ENCODE data around the gene FBN2.
"Not testable (repeated sequence)": the region's sequence is repeated elsewhere in the genome, so short reads cannot be mapped to it uniquely, and the experiment has no call there.

The FBN2 gene

GRCh38 chr5:128512894-128513293, 25.2 kb downstream of the FBN2 start:
- no peak for DNase-seq (ENCODE audit: low read depth, low spot score)
- no peaks in the 10 kb centered on the region for H3K4me1 ChIP-seq (ENCODE audit: control insufficient read depth, insufficient read depth, low read length)
- no CpG with 5 or more reads among the region's 2 CpGs for WGBS (ENCODE audit: insufficient coverage, insufficient read length)
- no peaks in the 10 kb centered on the region for H3K27me3 ChIP-seq (ENCODE audit: control insufficient read depth, insufficient read depth, low read length)
- no peak overlapping the region for H3K4me3 ChIP-seq (ENCODE audit: low read length)
- H3K36me3 ChIP-seq (ENCODE audit: control insufficient read depth, insufficient read depth, low read length): no peaks in the 10 kb centered on the region
- no peaks in the 10 kb centered on the region for H3K9me3 ChIP-seq (ENCODE audit: control insufficient read depth, insufficient read depth, low read length)
- H3K27ac ChIP-seq (ENCODE audit: low read length): no peak overlapping the region

- no peaks in the 10 kb centered on the region for H3K36me3 ChIP-seq (ENCODE audit: control insufficient read depth, insufficient read depth, low read length)
- H3K4me1 ChIP-seq (ENCODE audit: control insufficient read depth, insufficient read depth, low read length): no peaks in the 10 kb centered on the region
- no peak overlapping the region for H3K27ac ChIP-seq (ENCODE audit: low read length)
- H3K9me3 ChIP-seq (ENCODE audit: control insufficient read depth, insufficient read depth, low read length): no peaks in the 10 kb centered on the region
- WGBS (ENCODE audit: insufficient coverage, insufficient read length): no CpG with 5 or more reads among the region's 2 CpGs
- DNase-seq (ENCODE audit: low read depth, low spot score): no peak
- no peaks in the 10 kb centered on the region for H3K27me3 ChIP-seq (ENCODE audit: control insufficient read depth, insufficient read depth, low read length)
- H3K4me3 ChIP-seq (ENCODE audit: low read length): no peak overlapping the region
Observed at GRCh38 chr5:128506643-128507042, 31.4 kb downstream of the FBN2 start.

GRCh38 chr5:128503727-128504126, 34.3 kb downstream of the FBN2 start:
- WGBS (ENCODE audit: insufficient coverage, insufficient read length): no CpG with 5 or more reads among the region's 1 CpG
- H3K27me3 ChIP-seq (ENCODE audit: control insufficient read depth, insufficient read depth, low read length); DNase-seq (ENCODE audit: low read depth, low spot score); H3K27ac ChIP-seq (ENCODE audit: low read length); H3K4me3 ChIP-seq (ENCODE audit: low read length); H3K4me1 ChIP-seq (ENCODE audit: control insufficient read depth, insufficient read depth, low read length); H3K36me3 ChIP-seq (ENCODE audit: control insufficient read depth, insufficient read depth, low read length); H3K9me3 ChIP-seq (ENCODE audit: control insufficient read depth, insufficient read depth, low read length): not testable (repeated sequence)

- Histone ChIP-seq H3K36me3 (ENCODE audit: control insufficient read depth, insufficient read depth, low read length) (no peaks in the 10 kb centered on the region), H3K9me3 (ENCODE audit: control insufficient read depth, insufficient read depth, low read length) (no peaks in the 10 kb centered on the region), H3K4me1 (ENCODE audit: control insufficient read depth, insufficient read depth, low read length) (no peaks in the 10 kb centered on the region), H3K27ac (ENCODE audit: low read length) (no peak overlapping the region), H3K27me3 (ENCODE audit: control insufficient read depth, insufficient read depth, low read length) (no peaks in the 10 kb centered on the region), H3K4me3 (ENCODE audit: low read length) (no peak overlapping the region)
- no CpG with 5 or more reads among the region's 5 CpGs for WGBS (ENCODE audit: insufficient coverage, insufficient read length)
- no peak for DNase-seq (ENCODE audit: low read depth, low spot score)
Observed at GRCh38 chr5:128498844-128499455, 39.1 kb downstream of the FBN2 start.

- H3K27ac ChIP-seq (ENCODE audit: low read length): no peak overlapping the region
- no CpG with 5 or more reads among the region's 1 CpG for WGBS (ENCODE audit: insufficient coverage, insufficient read length)
- H3K9me3 ChIP-seq (ENCODE audit: control insufficient read depth, insufficient read depth, low read length): no peaks in the 10 kb centered on the region
- no peaks in the 10 kb centered on the region for H3K27me3 ChIP-seq (ENCODE audit: control insufficient read depth, insufficient read depth, low read length)
- no peak for DNase-seq (ENCODE audit: low read depth, low spot score)
- H3K4me1 ChIP-seq (ENCODE audit: control insufficient read depth, insufficient read depth, low read length): no peaks in the 10 kb centered on the region
- H3K4me3 ChIP-seq (ENCODE audit: low read length): no peak overlapping the region
- no peaks in the 10 kb centered on the region for H3K36me3 ChIP-seq (ENCODE audit: control insufficient read depth, insufficient read depth, low read length)
Observed at GRCh38 chr5:128494516-128494915, 43.5 kb downstream of the FBN2 start.

- Histone ChIP-seq H3K4me3 (ENCODE audit: low read length) (no peak overlapping the region), H3K36me3 (ENCODE audit: control insufficient read depth, insufficient read depth, low read length) (no peaks in the 10 kb centered on the region), H3K27me3 (ENCODE audit: control insufficient read depth, insufficient read depth, low read length) (no peaks in the 10 kb centered on the region), H3K27ac (ENCODE audit: low read length) (no peak overlapping the region), H3K4me1 (ENCODE audit: control insufficient read depth, insufficient read depth, low read length) (no peaks in the 10 kb centered on the region), H3K9me3 (ENCODE audit: control insufficient read depth, insufficient read depth, low read length) (no peaks in the 10 kb centered on the region)
- WGBS (ENCODE audit: insufficient coverage, insufficient read length): no CpG with 5 or more reads among the region's 4 CpGs
- no peak for DNase-seq (ENCODE audit: low read depth, low spot score)
Observed at GRCh38 chr5:128493657-128494329, 44.3 kb downstream of the FBN2 start.

GRCh38 chr5:128491291-128491690, 46.8 kb downstream of the FBN2 start:
- no CpG with 5 or more reads among the region's 3 CpGs for WGBS (ENCODE audit: insufficient coverage, insufficient read length)
- Histone ChIP-seq H3K27ac (ENCODE audit: low read length) (no peak overlapping the region), H3K36me3 (ENCODE audit: control insufficient read depth, insufficient read depth, low read length) (no peaks in the 10 kb centered on the region), H3K4me1 (ENCODE audit: control insufficient read depth, insufficient read depth, low read length) (no peaks in the 10 kb centered on the region), H3K4me3 (ENCODE audit: low read length) (no peak overlapping the region), H3K9me3 (ENCODE audit: control insufficient read depth, insufficient read depth, low read length) (no peaks in the 10 kb centered on the region), H3K27me3 (ENCODE audit: control insufficient read depth, insufficient read depth, low read length) (no peaks in the 10 kb centered on the region)
- no peak for DNase-seq (ENCODE audit: low read depth, low spot score)

- no peak overlapping the region for H3K27ac ChIP-seq (ENCODE audit: low read length)
- H3K27me3 ChIP-seq (ENCODE audit: control insufficient read depth, insufficient read depth, low read length): no peaks in the 10 kb centered on the region
- H3K9me3 ChIP-seq (ENCODE audit: control insufficient read depth, insufficient read depth, low read length): no peaks in the 10 kb centered on the region
- H3K4me3 ChIP-seq (ENCODE audit: low read length): no peak overlapping the region
- H3K4me1 ChIP-seq (ENCODE audit: control insufficient read depth, insufficient read depth, low read length): no peaks in the 10 kb centered on the region
- H3K36me3 ChIP-seq (ENCODE audit: control insufficient read depth, insufficient read depth, low read length): no peaks in the 10 kb centered on the region
- WGBS (ENCODE audit: insufficient coverage, insufficient read length): no CpG with 5 or more reads among the region's 1 CpG
- no peak for DNase-seq (ENCODE audit: low read depth, low spot score)
Observed at GRCh38 chr5:128490761-128491160, 47.3 kb downstream of the FBN2 start.

GRCh38 chr5:128487041-128487440, 51.0 kb downstream of the FBN2 start:
- Histone ChIP-seq H3K4me1 (ENCODE audit: control insufficient read depth, insufficient read depth, low read length) (no peaks in the 10 kb centered on the region), H3K4me3 (ENCODE audit: low read length) (no peak overlapping the region), H3K9me3 (ENCODE audit: control insufficient read depth, insufficient read depth, low read length) (no peaks in the 10 kb centered on the region), H3K27ac (ENCODE audit: low read length) (no peak overlapping the region), H3K36me3 (ENCODE audit: control insufficient read depth, insufficient read depth, low read length) (no peaks in the 10 kb centered on the region), H3K27me3 (ENCODE audit: control insufficient read depth, insufficient read depth, low read length) (no peaks in the 10 kb centered on the region)
- no CpG with 5 or more reads among the region's 3 CpGs for WGBS (ENCODE audit: insufficient coverage, insufficient read length)
- no peak for DNase-seq (ENCODE audit: low read depth, low spot score)

- H3K27me3 ChIP-seq (ENCODE audit: control insufficient read depth, insufficient read depth, low read length): no peaks in the 10 kb centered on the region
- H3K27ac ChIP-seq (ENCODE audit: low read length): no peak overlapping the region
- no peak overlapping the region for H3K4me3 ChIP-seq (ENCODE audit: low read length)
- no CpG with 5 or more reads among the region's 3 CpGs for WGBS (ENCODE audit: insufficient coverage, insufficient read length)
- H3K9me3 ChIP-seq (ENCODE audit: control insufficient read depth, insufficient read depth, low read length): no peaks in the 10 kb centered on the region
- H3K4me1 ChIP-seq (ENCODE audit: control insufficient read depth, insufficient read depth, low read length): no peaks in the 10 kb centered on the region
- H3K36me3 ChIP-seq (ENCODE audit: control insufficient read depth, insufficient read depth, low read length): no peaks in the 10 kb centered on the region
- no peak for DNase-seq (ENCODE audit: low read depth, low spot score)
Observed at GRCh38 chr5:128483738-128484137, 54.3 kb downstream of the FBN2 start.

Data from iPS DF 6.9 (cell line).